Subcutaneous adipose tissue (tissue), 4 donors: ENCODE results near the gene NOS1AP. TPM values are rescaled to one million over a fixed set of nuclear protein-coding genes. Genes with fewer than 3 reads are reported as not detected.

Experiments
- total RNA-seq, 4 donors: library from RNA; depleted of rRNA; stranded (reverse); fragments of >200 nt; gene quantifications; one replicate each; pipeline ENCODE4 v1.1.0, GENCODE V29; 2016
- TF ChIP-seq, protein P1 (sequence below): fragments of 450-650 bp; IDR thresholded peaks from one replicate; pipeline ENCODE4 v1.5.1; 2016; ENCODE audit warnings: low read depth, mild to moderate bottlenecking, control low read depth, antibody characterized with exemption, moderate library complexity

NOS1AP gene
- total RNA-seq, 4 donors from 2014 or later, result 0.51 to 5.1 (median 0.96) TPM

DNA sequence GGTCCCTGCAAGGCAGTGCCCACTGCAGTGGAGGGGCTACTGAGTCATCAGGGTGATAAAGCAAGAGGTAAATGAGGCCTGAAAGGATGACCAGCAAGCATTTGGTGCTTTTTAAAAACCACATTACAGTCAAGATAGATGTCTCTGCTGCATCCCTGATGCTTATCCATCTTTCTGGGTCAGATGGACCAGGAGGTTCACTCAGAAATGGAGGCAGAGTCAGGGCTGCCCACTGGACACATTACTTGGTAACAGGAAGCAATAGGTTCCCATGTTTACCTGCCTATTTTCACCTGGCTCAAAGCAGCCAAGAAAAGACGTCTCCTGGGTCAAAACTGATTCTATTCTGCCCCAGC, 303.6 kb downstream of the NOS1AP start:
- TF ChIP-seq, protein P1, sequence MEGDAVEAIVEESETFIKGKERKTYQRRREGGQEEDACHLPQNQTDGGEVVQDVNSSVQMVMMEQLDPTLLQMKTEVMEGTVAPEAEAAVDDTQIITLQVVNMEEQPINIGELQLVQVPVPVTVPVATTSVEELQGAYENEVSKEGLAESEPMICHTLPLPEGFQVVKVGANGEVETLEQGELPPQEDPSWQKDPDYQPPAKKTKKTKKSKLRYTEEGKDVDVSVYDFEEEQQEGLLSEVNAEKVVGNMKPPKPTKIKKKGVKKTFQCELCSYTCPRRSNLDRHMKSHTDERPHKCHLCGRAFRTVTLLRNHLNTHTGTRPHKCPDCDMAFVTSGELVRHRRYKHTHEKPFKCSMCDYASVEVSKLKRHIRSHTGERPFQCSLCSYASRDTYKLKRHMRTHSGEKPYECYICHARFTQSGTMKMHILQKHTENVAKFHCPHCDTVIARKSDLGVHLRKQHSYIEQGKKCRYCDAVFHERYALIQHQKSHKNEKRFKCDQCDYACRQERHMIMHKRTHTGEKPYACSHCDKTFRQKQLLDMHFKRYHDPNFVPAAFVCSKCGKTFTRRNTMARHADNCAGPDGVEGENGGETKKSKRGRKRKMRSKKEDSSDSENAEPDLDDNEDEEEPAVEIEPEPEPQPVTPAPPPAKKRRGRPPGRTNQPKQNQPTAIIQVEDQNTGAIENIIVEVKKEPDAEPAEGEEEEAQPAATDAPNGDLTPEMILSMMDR, result no peak

DNA sequence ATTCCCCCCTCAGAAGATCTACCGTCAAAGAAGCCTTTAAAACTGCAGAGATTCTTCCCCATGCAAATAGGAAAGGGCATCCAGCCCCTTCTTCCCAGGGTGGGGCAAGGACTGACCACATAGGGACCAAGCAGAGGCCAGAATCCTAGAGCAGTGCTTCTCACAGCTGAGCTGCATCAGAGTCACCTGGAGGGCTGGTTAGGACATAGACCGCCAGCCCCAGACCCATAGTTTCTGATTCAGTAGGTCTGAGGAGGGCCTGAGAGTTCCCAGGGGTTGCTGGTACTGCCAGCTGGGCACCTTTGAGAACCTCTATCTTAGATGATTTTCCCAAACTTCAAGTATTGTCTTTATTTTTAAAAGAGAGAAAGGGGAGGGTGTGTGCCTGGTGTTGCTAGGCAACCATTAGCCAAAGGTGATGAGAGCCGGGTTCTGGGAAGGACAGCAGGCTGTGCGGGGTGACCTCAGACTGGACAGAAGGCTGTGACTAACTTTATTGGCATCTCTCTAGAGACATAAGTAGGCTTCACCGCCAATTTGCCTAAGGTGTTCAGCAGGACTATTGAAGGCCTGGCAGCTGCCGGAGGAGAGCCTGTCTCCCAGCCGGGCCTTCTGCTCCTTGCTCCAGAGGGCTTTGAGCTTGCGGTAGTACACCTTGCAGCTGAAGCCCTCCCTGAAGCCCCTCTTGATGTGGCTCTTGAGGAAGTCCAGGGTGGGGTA, 304.2 kb downstream of the NOS1AP start:
- TF ChIP-seq, protein P1, result no peak

DNA sequence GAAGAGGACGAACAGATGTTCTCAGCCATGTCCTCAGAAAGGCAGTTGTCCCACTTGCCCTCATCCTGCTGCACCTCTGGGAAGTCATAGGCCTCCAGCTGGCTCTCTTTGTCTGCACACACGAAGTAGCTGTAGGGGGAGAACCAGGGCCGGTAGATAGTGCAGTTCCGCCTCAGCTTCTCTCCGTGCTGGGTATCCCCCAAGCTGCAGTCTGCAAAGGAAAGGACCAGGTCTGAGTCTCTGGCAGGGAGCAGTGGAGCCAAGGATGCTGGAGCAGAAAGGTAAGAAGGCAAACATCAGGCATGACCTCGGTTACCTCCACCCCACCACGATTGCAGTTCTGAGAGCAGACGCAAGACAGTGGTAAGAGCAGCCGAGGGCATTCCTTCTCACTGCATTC, 304.9 kb downstream of the NOS1AP start:
- TF ChIP-seq, protein P1, result no peak

DNA sequence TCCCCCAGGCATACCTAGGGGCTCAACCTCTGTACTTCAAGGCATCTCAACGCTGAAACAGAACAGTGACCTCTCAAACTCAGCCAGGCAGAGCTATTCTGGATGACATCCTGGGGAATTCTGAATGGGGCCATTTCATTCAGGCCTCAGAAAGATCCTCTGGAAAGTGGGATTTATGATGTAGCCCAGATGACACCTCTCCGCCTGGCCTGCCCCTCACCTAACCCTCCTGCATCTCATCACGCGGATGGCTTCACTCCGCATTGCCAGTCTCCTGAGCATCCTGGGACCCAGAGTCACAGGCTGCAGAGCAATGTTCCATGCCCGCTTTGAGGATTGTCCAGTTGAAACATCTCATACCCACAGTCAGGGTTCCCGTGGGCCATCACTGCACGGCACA, 306.0 kb downstream of the NOS1AP start:
- TF ChIP-seq, protein P1, result no peak

DNA sequence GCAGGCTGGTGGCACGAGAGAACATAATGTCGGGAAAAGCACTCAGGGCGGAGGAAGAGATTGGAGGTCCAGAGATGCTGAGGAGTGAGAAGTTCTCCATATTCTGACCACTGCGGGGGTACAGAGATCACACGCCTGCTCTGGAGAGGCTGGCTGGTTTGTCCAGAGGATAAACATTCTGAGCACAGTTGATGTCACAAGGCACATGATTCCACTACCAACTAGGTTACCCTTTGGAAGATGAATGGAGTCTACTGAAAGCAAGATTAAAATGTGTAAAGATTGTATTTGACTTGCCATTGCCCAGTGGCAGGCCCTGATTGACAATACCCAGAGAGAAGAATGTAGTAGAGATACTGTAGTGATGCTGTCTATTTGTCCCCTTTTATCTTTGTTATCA, 307.2 kb downstream of the NOS1AP start, which contains the start of gene SPATA46:
Gene SPATA46 (minus strand): TSS at position 164 of the 400 bp plus-strand sequence. CDS start 64 bp downstream, at position 100.
- TF ChIP-seq, protein P1, result no peak

DNA sequence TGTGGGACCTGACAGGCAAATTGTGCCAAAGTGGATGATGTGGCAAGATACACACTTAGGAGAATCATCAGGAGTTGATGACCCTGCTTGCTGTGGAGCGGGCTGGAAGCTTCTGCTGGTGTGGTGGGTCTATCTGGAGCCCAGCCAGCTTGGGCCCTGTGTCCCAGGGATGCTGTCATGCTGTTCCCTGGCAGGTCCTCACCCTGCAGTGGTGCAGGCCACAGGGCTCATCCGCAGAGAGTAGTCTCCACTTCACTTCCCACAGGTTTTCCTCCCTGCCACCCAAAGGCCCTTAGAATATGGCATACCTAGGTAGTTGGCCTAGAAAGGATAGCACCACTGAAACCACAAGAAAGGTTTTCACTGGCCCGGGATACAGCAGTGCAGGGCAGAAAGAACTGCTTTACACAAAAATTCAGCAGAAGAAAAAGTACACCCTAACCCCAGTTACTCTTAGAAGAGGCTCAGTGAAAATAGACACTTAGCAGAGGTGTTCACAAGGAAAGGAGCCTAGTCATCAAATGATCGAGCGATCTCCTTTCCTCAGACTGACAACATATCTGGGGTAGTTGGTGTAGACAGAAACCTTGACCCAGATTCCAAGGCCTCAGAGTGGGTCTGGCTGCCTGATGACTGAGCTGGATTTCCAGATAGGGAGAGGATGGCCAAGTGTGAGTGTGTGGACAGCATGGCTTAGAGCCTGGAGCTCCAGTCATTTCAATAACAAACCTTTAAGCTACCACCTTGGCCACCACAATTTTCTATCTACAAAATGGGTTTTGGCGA, 310.8 kb downstream of the NOS1AP start:
- TF ChIP-seq, protein P1, result no peak

DNA sequence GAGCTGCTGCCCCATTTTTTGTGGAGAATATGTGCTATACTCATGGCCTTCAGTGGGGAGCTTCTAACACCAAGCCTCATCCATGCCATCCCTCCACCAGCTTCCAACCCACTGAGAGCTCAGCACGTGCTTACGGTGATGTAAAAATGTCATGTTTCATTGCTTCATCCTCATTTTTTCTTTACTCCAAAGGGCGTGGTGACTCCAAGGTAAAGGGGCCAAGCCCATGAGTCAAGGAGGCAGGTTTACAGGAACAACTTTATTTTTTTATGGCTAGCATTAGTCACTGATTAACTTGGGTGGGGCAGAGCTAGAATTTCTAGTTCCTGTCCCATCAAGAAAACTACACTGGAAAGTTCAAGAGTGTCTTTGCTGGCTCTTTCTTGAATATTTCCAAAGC, 311.9 kb downstream of the NOS1AP start, which contains the start of gene C1orf226:
Gene C1orf226 (plus strand): TSS at position 346 of the 400 bp plus-strand sequence. CDS start 174 bp downstream, outside the sequence.
- TF ChIP-seq, protein P1, result no peak
